CD14-positive monocyte (primary cell): Measurements from ENCODE around the gene AKR1C3. TPM values are rescaled to one million over a fixed set of nuclear protein-coding genes. Genes with fewer than 3 reads are reported as not detected.
"Not testable (repeated sequence)": the region's sequence is repeated elsewhere in the genome, so short reads cannot be mapped to it uniquely, and the experiment has no call there.

Experiments used
- DNase-seq, 3 donors: peaks; one replicate each; pipeline ENCODE4 v3.0.0-alpha.2; 2011 to 2022
- H2AFZ ChIP-seq: 2 replicates; pipeline ENCODE4 v1.6.0; 2012; ENCODE audit warnings: mild to moderate bottlenecking, low read depth, low read length, inconsistent platforms; ENCODE audit not compliant: insufficient read depth, poor library complexity, severe bottlenecking
- H3K27ac ChIP-seq, 2 donors: 1 replicate in 1 of 2; 2 replicates in 1 of 2; pipeline ENCODE4 v1.5.1; 2012 to 2013; ENCODE audit warnings: low read length in 2 of 2, control low read depth in 1 of 2, inconsistent platforms in 1 of 2, low read depth in 1 of 2, mild to moderate bottlenecking in 1 of 2
- H3K27me3 ChIP-seq, 2 donors: one replicate each; pipeline versions ENCODE4 v1.6.0 to v1.6.1; 2011 to 2013; ENCODE audit warnings: low read length in 2 of 2; ENCODE audit not compliant: control insufficient read depth in 2 of 2, insufficient read depth in 2 of 2
- H3K36me3 ChIP-seq, 2 donors: replicated peaks in 1 of 2; 1 replicate in 1 of 2; 2 replicates in 1 of 2; pipeline versions ENCODE4 v1.5.1 to v1.6.1; 2012 to 2013; ENCODE audit warnings: low read length in 2 of 2, control low read depth in 1 of 2, inconsistent platforms in 1 of 2, mild to moderate bottlenecking in 1 of 2; ENCODE audit not compliant: insufficient read depth in 2 of 2, control insufficient read depth in 1 of 2
- H3K4me1 ChIP-seq, 2 donors: 1 replicate in 1 of 2; 2 replicates in 1 of 2; pipeline versions ENCODE4 v1.5.1 to v1.6.1; 2012 to 2013; ENCODE audit warnings: low read length in 2 of 2, control low read depth in 1 of 2, inconsistent platforms in 1 of 2, mild to moderate bottlenecking in 1 of 2, moderate library complexity in 1 of 2; ENCODE audit not compliant: insufficient read depth in 2 of 2, control insufficient read depth in 1 of 2
- H3K4me2 ChIP-seq: replicated peaks from 2 replicates; pipeline ENCODE3; 2012; ENCODE audit warnings: low read length, moderate library complexity, mild to moderate bottlenecking; ENCODE audit not compliant: poor library complexity, severe bottlenecking; ENCODE audit errors: extremely low read depth
- H3K4me3 ChIP-seq, 3 experiments: fragments of 200-600 bp in 1 of 3; sonication (generic) in 1 of 3; replicated peaks in 1 of 3; 1 replicate in 2 of 3; 2 replicates in 1 of 3; pipeline ENCODE4 v1.5.1; 2011 to 2013; ENCODE audit warnings: low read length in 3 of 3, mild to moderate bottlenecking in 3 of 3, control low read depth in 2 of 3, low read depth in 2 of 3, inconsistent platforms in 1 of 3, moderate library complexity in 1 of 3
- H3K79me2 ChIP-seq: 2 replicates; pipeline ENCODE4 v1.6.0; 2012; ENCODE audit warnings: mild to moderate bottlenecking, control low read depth, inconsistent platforms, low read length, moderate library complexity; ENCODE audit not compliant: insufficient read depth
- H3K9ac ChIP-seq: 2 replicates; pipeline ENCODE4 v1.6.0; 2017; ENCODE audit warnings: low read length, mild to moderate bottlenecking; ENCODE audit not compliant: insufficient read depth, poor library complexity, severe bottlenecking
- H3K9me3 ChIP-seq, 2 donors: replicated peaks in 1 of 2; 1 replicate in 1 of 2; 2 replicates in 1 of 2; pipeline versions ENCODE4 v1.5.1 to v1.6.1; 2012 to 2013; ENCODE audit warnings: low read length in 2 of 2, control low read depth in 1 of 2; ENCODE audit not compliant: control insufficient read depth in 1 of 2, insufficient read depth in 1 of 2
- H4K20me1 ChIP-seq: 2 replicates; pipeline ENCODE4 v1.6.0; 2012; ENCODE audit warnings: mild to moderate bottlenecking, low read length, control low read depth, moderate library complexity; ENCODE audit not compliant: insufficient read depth
- H3K27ac Mint-ChIP-seq, 7 donors: one replicate each; pipeline ENCODE4 v1.8.0; 2020; ENCODE audit warnings: mild to moderate bottlenecking in 7 of 7, mixed read lengths in 7 of 7, moderate library complexity in 6 of 7, inconsistent platforms in 2 of 7
- H3K27me3 Mint-ChIP-seq, 3 donors: one replicate each; pipeline ENCODE4 v1.8.0; 2021 to 2022; ENCODE audit warnings: low read depth in 3 of 3, mild to moderate bottlenecking in 3 of 3, mixed read lengths in 3 of 3, moderate library complexity in 3 of 3, inconsistent platforms in 1 of 3
- H3K36me3 Mint-ChIP-seq, 2 donors: one replicate each; pipeline ENCODE4 v1.8.0; 2020; ENCODE audit warnings: mixed read lengths in 2 of 2, inconsistent platforms in 1 of 2, mild to moderate bottlenecking in 1 of 2
- H3K4me1 Mint-ChIP-seq: one replicate; pipeline ENCODE4 v1.8.0; 2020; ENCODE audit warnings: mild to moderate bottlenecking, mixed read lengths
- H3K4me3 Mint-ChIP-seq, 2 donors: one replicate each; pipeline ENCODE4 v1.8.0; 2020; ENCODE audit warnings: mild to moderate bottlenecking in 2 of 2, mixed read lengths in 2 of 2, moderate library complexity in 1 of 2
- H3K9me3 Mint-ChIP-seq, 7 donors: one replicate each; pipeline ENCODE4 v1.8.0; 2020 to 2022; ENCODE audit warnings: mixed read lengths in 7 of 7, mild to moderate bottlenecking in 6 of 7, moderate library complexity in 6 of 7, inconsistent platforms in 2 of 7
- WGBS: methylation state at CpG from one replicate; pipeline ENCODE4 v1.1.5; 2013; ENCODE audit warnings: missing lambda C conversion rate; ENCODE audit not compliant: insufficient coverage; 5-methylcytosine and 5-hydroxymethylcytosine counted together
- intact Hi-C, 2 donors: fragments of 100-400 bp; cut with micrococcal nuclease; formaldehyde crosslinking; loops; one replicate each; pipeline versions ENCODE4 v1.15.0 to v1.15.1; 2023
- polyA plus RNA-seq, 3 donors: library from polyadenylated mRNA; depleted of rRNA in 1 of 3; unstranded in 2 of 3; stranded (reverse) in 1 of 3; fragments of 300-500 nt in 2 of 3; fragments of >200 nt in 1 of 3; fragmentation: Illumina TruSeq in 2 of 3; gene quantifications; 1 replicate in 2 of 3; 2 replicates in 1 of 3; pipeline ENCODE4 v1.2.3, GENCODE V29; 2012 to 2021
- TF ChIP-seq, protein P1 (sequence below): fragments of 200-600 bp; IDR thresholded peaks from one replicate; pipeline ENCODE4 v1.8.0; 2022; ENCODE audit warnings: antibody characterized with exemption, mild to moderate bottlenecking

Gene AKR1C3
- polyA plus RNA-seq, 3 donors = 1.1 to 2.4 (median 1.9) TPM

DNA sequence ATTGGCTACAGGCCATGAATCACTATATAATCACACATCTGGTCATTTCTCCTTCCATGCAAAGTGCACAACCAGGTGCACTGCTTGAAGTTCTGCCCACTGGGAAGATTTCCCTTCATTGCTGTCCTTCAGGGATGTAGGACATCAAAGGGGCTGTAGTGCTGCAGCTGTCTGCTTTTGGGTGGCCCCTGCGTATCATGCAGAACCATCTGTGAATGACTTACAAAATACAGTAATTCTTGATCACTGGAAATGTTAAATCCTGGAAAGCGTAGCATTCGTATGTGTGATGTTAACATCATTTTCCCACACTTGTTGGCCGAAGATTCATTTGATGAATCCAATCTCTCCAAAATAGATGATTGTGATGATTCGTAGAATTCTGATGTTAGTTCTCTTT is 22.4 kb downstream of the AKR1C3 start:
- Mint-ChIP-seq H3K4me1 (no peaks in the 10 kb centered on the region), H3K36me3 (no peaks in the 10 kb centered on the region), H3K27ac (no peak overlapping the region), H3K4me3 (no peak overlapping the region), H3K27me3 (no peaks in the 10 kb centered on the region), H3K9me3 (peaks cover 2 to 13% (median 5%) of the 10 kb centered on the region in 7 donors)
- 0% methylated on average over 1 of the region's 5 CpGs for WGBS
- no peak overlapping the region for H3K27ac ChIP-seq
- H3K4me2 ChIP-seq = no peak overlapping the region
- no peaks in the 10 kb centered on the region for H3K27me3 ChIP-seq
- intact Hi-C loops = no loop called here
- no peak overlapping the region for H2AFZ ChIP-seq
- peaks cover 0 to 4% of the 10 kb centered on the region in 2 donors for H3K9me3 ChIP-seq
- H3K4me3 ChIP-seq = no peak overlapping the region
- TF ChIP-seq, protein P1, sequence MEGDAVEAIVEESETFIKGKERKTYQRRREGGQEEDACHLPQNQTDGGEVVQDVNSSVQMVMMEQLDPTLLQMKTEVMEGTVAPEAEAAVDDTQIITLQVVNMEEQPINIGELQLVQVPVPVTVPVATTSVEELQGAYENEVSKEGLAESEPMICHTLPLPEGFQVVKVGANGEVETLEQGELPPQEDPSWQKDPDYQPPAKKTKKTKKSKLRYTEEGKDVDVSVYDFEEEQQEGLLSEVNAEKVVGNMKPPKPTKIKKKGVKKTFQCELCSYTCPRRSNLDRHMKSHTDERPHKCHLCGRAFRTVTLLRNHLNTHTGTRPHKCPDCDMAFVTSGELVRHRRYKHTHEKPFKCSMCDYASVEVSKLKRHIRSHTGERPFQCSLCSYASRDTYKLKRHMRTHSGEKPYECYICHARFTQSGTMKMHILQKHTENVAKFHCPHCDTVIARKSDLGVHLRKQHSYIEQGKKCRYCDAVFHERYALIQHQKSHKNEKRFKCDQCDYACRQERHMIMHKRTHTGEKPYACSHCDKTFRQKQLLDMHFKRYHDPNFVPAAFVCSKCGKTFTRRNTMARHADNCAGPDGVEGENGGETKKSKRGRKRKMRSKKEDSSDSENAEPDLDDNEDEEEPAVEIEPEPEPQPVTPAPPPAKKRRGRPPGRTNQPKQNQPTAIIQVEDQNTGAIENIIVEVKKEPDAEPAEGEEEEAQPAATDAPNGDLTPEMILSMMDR = no peak
- H3K9ac ChIP-seq = no peak overlapping the region
- no peak for DNase-seq
- H4K20me1 ChIP-seq = no peaks in the 10 kb centered on the region
- no peaks in the 10 kb centered on the region for H3K4me1 ChIP-seq
- no peaks in the 10 kb centered on the region for H3K79me2 ChIP-seq
- H3K36me3 ChIP-seq = no peaks in the 10 kb centered on the region

DNA sequence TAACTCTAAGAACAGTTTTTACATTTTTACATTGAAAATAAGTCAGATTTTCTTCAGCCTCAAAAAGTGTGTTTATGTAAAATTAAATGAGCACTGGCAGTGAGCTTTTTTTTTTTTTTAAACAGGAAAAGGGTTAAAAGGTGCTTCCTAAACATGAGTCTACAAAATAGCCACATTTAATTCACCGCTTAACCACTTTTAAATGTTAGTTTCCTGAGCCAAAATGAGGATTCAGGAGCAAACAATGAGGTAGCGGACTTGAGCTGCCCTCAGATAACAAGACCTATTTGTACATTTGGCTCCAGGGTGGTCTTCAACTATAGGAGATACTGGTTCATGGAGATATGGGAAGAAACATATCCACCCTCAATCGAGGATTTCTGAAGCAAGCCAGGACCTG is 22.8 kb downstream of the AKR1C3 start:
- peaks cover 2 to 13% (median 5%) of the 10 kb centered on the region in 7 donors for H3K9me3 Mint-ChIP-seq
- H3K9ac ChIP-seq = no peak overlapping the region
- no peak overlapping the region for H3K4me2 ChIP-seq
- H3K27ac Mint-ChIP-seq = no peak overlapping the region
- H3K4me3 ChIP-seq = no peak overlapping the region
- no peaks in the 10 kb centered on the region for H3K4me1 ChIP-seq
- TF ChIP-seq, protein P1 = no peak
- no peaks in the 10 kb centered on the region for H3K27me3 ChIP-seq
- H3K36me3 ChIP-seq = no peaks in the 10 kb centered on the region
- no peak overlapping the region for H2AFZ ChIP-seq
- no peaks in the 10 kb centered on the region for H3K4me1 Mint-ChIP-seq
- intact Hi-C loops = no loop called here
- no peaks in the 10 kb centered on the region for H3K36me3 Mint-ChIP-seq
- H4K20me1 ChIP-seq = no peaks in the 10 kb centered on the region
- H3K9me3 ChIP-seq = peaks cover 0 to 4% of the 10 kb centered on the region in 2 donors
- H3K79me2 ChIP-seq = no peaks in the 10 kb centered on the region
- no peak for DNase-seq
- WGBS = no CpG with 5 or more reads among the region's 3 CpGs
- H3K27ac ChIP-seq = no peak overlapping the region
- H3K4me3 Mint-ChIP-seq = no peak overlapping the region
- no peaks in the 10 kb centered on the region for H3K27me3 Mint-ChIP-seq

DNA sequence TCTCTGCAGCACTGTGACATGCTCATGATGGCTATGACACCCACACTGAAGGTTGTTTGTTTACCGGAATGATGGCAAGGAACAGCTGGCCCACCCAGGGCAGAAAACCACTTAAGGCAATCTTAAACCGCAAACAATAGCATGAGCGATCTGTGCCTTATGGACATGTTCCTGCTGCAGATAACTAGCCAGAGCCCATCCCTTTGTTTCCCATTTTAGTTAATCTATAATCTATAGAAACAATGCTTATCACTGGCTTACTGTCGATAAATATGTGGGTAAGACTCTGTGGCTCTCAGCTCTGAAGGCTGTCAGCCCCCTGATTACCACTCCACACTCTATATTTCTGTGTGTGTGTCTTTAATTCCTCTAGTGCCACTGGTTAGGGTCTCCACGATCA is 25.8 kb downstream of the AKR1C3 start:
- H4K20me1 ChIP-seq, H3K9ac ChIP-seq, H3K4me1 ChIP-seq, H3K79me2 ChIP-seq, H3K27me3 ChIP-seq, H3K4me3 ChIP-seq, H3K36me3 Mint-ChIP-seq, H3K4me1 Mint-ChIP-seq, H3K27ac Mint-ChIP-seq, H3K27ac ChIP-seq, H3K36me3 ChIP-seq, H2AFZ ChIP-seq, H3K27me3 Mint-ChIP-seq, H3K4me3 Mint-ChIP-seq, H3K9me3 ChIP-seq, intact Hi-C loops, DNase-seq, H3K4me2 ChIP-seq: not testable (repeated sequence)
- H3K9me3 Mint-ChIP-seq = peaks cover 0 to 17% (median 5%) of the 10 kb centered on the region in 7 donors
- WGBS = 90% methylated on average over 2 of the region's 5 CpGs
